ENCODE data around the gene CSF3R.

Gene CSF3R

DNA sequence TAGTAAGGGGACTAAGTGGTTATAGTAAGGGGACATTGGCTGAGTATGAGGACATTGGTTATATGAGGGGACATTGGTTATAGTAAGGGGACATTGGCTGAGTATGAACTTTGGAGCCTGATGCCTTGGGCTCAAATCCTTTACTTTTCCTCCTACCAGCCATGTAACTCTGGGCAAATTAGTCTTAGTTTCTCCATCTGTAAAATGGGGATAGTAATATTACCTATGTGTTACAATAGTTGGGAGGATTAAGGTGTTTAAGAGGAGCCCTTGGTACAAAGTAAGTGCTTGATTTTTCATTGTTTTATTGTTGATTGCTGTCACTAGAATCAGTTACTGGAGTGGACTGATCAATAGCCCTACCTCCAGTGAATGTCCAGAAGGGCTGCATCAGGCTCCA lies 35.3 kb downstream of the CSF3R start:
- TF ChIP-seq, protein P1, sequence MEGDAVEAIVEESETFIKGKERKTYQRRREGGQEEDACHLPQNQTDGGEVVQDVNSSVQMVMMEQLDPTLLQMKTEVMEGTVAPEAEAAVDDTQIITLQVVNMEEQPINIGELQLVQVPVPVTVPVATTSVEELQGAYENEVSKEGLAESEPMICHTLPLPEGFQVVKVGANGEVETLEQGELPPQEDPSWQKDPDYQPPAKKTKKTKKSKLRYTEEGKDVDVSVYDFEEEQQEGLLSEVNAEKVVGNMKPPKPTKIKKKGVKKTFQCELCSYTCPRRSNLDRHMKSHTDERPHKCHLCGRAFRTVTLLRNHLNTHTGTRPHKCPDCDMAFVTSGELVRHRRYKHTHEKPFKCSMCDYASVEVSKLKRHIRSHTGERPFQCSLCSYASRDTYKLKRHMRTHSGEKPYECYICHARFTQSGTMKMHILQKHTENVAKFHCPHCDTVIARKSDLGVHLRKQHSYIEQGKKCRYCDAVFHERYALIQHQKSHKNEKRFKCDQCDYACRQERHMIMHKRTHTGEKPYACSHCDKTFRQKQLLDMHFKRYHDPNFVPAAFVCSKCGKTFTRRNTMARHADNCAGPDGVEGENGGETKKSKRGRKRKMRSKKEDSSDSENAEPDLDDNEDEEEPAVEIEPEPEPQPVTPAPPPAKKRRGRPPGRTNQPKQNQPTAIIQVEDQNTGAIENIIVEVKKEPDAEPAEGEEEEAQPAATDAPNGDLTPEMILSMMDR (IDR thresholded peaks at IDR 0.05; ENCODE audit: borderline replicate concordance, insufficient read depth, low read depth, low read length): no peak
- no peak overlapping the region for H3K4me3 ChIP-seq (ENCODE audit: low read depth, low read length)

- TF ChIP-seq, protein P1 (IDR thresholded peaks at IDR 0.05; ENCODE audit: borderline replicate concordance, insufficient read depth, low read depth, low read length): no peak
Observed at GRCh38 chr1:36446746-36447145, 36.0 kb downstream of the CSF3R start.

GRCh38 chr1:36446271-36446670 lies 36.4 kb downstream of the CSF3R start:
- TF ChIP-seq, protein P1 (IDR thresholded peaks at IDR 0.05; ENCODE audit: borderline replicate concordance, insufficient read depth, low read depth, low read length): peak; percentile 56
- no peak overlapping the region for H3K4me3 ChIP-seq (ENCODE audit: low read depth, low read length)

More at GRCh38 chr1:36446746-36447145, 36.0 kb downstream of the CSF3R start:
- no peak overlapping the region for H3K4me3 ChIP-seq (ENCODE audit: low read depth, low read length)

DNA sequence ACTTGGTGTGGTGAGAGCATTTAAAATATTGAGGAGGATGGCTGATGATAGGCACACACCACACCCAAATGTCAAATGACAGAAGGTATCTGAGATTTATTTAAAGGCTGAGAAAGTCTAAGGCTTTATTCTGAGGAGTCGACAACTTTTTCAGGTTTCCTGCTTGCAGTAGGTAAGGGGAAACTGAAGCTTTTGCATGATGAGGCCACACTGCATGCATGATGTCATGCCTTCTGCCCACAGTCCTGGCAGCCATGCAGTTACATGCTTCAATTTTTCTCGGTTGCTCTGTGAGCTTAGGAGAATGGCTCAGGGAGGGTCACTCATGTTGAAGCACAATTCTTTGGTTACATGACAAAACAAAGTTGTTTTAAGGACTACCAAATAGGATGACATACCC lies 39.4 kb downstream of the CSF3R start:
- no peak overlapping the region for H3K4me3 ChIP-seq (ENCODE audit: low read depth, low read length)

DNA sequence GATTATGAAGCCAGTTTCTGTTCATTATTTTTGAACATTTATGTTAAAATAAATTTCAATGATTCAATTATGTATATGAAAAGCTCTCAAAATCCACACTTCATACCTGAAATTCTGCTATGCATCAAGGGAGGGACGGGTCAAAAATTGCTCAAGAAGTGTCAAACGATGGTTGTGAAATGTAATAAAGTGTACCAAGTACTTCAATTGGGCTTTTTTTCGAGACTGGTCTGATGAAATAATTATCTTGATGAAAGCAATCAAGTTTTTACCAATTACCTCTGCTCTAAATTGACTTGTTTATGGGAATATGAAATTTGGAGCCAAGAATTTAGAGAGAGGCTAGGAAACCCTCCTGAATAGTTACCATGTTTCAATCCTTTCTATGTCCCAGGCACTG lies 40.4 kb downstream of the CSF3R start:
- TF ChIP-seq, protein P1 (IDR thresholded peaks at IDR 0.05; ENCODE audit: borderline replicate concordance, insufficient read depth, low read depth, low read length): no peak
- H3K4me3 ChIP-seq (ENCODE audit: low read depth, low read length): no peak overlapping the region

More for the DNA sequence above, 39.4 kb downstream of the CSF3R start:
- TF ChIP-seq, protein P1 (IDR thresholded peaks at IDR 0.05; ENCODE audit: borderline replicate concordance, insufficient read depth, low read depth, low read length): no peak

DNA sequence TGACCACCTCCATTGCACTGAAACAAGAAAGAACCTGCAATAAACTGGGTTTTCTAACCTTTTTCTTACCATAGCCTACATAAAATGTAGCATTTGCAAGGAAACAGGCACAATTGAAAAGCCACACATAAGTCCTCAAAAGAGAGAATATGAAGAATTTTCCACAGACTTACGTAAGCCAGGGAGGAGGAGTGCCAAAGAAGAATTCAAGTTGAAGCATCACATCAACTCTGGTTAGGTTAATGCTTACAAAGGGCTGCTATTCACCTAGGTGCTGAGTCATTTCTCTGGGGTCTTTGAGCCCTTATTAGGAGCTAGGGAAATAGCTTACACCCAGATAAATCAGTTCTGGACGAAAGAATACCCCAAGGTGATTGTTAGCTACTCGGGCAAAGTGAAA lies 42.1 kb downstream of the CSF3R start:
- no peak overlapping the region for H3K4me3 ChIP-seq (ENCODE audit: low read depth, low read length)
- TF ChIP-seq, protein P1 (IDR thresholded peaks at IDR 0.05; ENCODE audit: borderline replicate concordance, insufficient read depth, low read depth, low read length): no peak

- TF ChIP-seq, protein P1 (IDR thresholded peaks at IDR 0.05; ENCODE audit: borderline replicate concordance, insufficient read depth, low read depth, low read length): no peak
- no peak overlapping the region for H3K4me3 ChIP-seq (ENCODE audit: low read depth, low read length)
Observed at GRCh38 chr1:36440044-36440443, 42.7 kb downstream of the CSF3R start.

All from GM12875 (cell line).